Nucleus accumbens (tissue), 56 donors: ENCODE data around the gene CCDC40.
"Not testable (repeated sequence)": the region's sequence is repeated elsewhere in the genome, so short reads cannot be mapped to it uniquely, and the experiment has no call there.

Experiments used
- DNase-seq, 56 donors: peaks; one replicate each; lab custom pipeline; 2025; lab: John Stamatoyannopoulos, UW

CCDC40 gene

GRCh38 chr17:80072410-80072809, 36.0 kb downstream of the CCDC40 start:
- DNase-seq, result no peak

DNA sequence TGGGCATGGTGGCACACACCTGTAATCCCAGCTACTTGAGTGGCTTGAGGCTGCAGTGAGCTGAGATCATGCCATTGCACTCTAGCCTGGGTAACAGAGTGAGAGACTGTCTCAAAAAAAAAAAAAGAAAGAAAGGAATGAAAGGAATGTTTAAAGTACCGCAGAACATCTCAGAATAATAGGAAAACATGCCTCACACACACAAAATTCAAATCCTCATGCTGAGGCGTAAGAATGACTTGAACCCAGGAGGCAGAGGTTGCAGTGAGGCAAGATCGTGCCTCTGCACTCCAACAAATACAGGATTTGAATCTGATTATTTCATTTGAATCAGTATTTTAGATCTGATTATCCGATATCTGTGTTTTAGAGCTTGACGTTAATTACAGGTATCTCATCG, 43.6 kb downstream of the CCDC40 start:
- DNase-seq, result no peak

GRCh38 chr17:80081596-80081995, 45.2 kb downstream of the CCDC40 start:
- no peak for DNase-seq

GRCh38 chr17:80082403-80083135, 46.1 kb downstream of the CCDC40 start:
- DNase-seq, result peak in 33 of 56 donors; percentile 3 to 63 (median 26)

DNA sequence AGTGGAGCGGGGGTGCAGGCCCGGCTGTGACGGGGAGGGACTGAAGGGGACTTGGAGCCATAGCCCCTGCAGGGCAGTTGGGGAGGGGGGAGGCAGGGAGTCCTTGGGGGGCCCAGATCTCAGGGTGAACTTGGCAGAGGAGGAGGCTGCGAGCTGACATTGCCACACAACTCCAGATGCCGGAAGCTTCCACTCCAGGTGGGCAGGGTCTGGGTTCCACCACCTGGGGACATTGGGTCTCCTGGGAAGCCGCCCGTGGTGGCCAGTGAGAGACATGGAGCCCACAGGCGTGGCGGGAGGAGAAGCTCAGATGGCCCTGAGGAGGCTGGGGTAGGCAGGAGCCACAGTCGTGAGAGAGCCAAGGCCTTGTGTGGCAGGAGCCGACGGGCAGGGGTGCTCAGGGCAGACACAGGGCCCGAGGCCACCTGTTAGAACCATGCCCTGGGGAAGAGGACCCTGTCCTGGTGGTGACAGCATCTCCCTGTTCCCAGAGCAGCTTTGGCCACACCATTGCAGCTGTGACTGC, 46.8 kb downstream of the CCDC40 start:
- DNase-seq, result no peak

DNA sequence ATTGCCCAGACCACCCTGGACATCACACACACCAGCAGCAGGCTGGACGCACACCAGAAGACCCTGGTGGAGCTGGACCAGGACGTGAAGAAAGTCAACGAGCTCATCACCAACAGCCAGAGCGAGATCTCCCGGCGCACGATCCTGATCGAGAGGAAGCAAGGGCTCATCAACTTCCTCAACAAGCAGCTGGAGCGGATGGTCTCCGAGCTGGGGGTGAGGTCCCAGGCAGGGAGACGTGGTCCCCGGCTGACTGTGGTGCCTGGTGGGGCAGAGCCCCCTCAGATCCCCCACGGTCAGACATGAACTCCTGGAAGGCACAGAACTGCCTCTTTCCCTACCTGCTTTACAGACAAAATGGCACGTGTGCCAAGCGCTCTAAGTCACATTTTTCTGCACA, 48.3 kb downstream of the CCDC40 start:
- no peak for DNase-seq

DNA sequence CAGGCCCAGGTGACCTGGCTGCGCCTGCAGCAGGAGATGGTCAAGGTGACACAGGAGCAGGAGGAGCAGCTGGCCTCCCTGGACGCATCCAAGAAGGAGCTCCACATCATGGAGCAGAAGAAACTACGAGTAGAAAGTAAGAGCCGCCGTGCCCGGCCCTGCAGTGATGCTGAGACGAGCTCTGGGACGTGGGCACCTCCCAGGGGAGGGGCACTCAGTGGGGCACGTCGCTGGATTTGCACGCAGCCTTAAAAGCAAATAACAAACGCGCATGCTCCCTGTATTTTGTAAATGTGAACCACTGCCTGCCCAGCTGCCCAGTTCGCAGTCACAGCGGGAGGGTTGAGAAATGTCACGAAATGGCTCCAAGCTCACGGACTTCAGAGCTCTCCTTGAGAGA, 49.6 kb downstream of the CCDC40 start:
- DNase-seq, result no peak

GRCh38 chr17:80086616-80087015, 50.2 kb downstream of the CCDC40 start:
- no peak for DNase-seq

- no peak for DNase-seq
Observed at GRCh38 chr17:80087346-80088265, 51.2 kb downstream of the CCDC40 start.

DNA sequence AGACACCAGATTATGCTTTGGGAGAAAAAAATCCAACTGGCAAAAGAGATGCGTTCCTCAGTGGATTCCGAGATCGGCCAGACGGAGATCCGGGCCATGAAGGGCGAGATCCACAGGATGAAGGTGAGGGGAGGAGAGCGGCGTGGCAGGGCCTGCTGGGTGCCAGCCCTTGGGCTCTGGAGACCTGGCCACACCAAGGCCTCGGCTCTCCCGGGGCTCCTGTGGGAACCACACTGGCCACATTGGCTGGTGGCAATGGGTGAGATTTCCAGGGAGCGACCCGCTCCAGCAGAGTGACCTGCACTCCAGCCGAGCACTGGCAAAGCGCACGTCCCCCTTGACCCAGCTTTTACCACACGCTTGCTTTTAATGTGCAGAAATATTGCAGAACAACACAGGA, 53.3 kb downstream of the CCDC40 start:
- DNase-seq, result no peak

GRCh38 chr17:80090164-80090563, 53.7 kb downstream of the CCDC40 start:
- DNase-seq, result not testable (repeated sequence)

- no peak for DNase-seq
Observed at GRCh38 chr17:80091376-80091775, 54.9 kb downstream of the CCDC40 start.

DNA sequence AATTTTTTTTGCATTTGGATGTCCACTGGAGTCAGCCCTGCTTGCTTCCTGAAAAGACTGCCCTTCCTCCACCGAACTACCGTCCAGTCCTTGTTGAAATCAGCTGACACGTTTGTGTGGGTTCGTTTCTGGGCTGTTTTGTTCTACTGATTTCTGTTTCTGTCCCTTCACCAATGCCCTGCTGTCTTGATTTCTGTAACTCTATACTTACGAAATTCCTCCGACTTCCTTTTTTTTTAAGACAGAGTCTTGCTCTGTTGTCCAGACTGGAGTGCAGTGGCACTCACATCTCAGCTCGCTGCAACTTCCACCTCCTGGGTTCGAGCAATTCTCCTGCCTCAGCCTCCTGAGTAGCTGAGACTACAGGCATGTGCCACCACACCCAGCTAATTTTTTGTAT, 56.5 kb downstream of the CCDC40 start:
- DNase-seq, result peak in 1 of 56 donors; percentile 20

GRCh38 chr17:80095038-80095843, 58.8 kb downstream of the CCDC40 start:
- DNase-seq, result no peak

DNA sequence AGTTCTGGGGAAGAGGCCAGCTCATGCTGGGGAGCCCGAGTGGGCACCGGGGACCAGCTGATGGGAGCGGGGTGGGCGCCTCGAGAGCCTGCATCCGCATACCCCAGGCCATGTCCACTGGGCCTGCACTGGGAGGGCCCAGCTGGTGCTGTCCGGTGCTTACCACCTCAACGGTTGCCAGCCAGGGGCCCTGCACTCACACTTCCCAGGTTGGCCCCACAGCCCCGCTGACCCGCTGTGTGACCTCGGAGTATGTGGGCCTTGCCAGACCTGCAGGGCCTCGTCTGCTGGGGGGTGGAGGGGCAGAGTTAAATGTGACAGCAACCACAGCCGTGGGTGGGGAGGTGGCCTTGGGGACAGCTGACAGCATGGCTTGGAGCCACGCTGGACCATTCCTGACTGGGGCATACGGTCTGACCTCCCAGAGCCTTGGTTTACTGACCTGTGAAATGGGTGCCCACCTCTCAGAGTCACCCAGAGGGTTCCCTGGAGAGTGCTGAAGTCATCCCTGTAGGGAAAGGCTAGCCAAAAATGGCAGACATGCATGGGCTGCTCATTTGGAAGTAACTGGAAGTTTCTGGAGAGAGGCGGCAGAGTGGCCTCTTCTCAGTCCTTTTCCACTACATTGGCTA, 59.5 kb downstream of the CCDC40 start:
- DNase-seq, result no peak

DNA sequence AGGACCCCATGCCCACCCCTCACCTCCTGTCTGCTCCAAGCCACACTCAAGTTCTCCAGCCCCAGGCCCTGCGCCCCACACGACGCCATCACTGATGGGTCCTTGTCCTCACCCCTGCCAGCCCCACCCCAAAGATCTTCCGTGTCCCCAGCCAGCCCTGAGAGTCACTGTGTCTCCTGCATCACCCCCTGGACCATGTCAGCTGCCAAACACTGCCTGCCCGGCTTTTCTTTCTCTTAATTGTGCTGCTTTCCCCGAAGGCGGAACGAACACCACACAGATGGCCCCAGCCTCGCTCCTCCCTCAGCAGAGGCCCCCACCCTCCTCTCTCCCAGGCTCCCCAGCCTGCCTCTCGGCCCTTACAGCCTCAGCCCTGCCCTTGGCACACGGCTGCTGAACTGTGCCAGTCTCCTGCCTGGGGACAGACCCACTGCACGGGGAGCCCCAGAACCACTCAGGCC, 60.1 kb downstream of the CCDC40 start:
- DNase-seq, result no peak

DNA sequence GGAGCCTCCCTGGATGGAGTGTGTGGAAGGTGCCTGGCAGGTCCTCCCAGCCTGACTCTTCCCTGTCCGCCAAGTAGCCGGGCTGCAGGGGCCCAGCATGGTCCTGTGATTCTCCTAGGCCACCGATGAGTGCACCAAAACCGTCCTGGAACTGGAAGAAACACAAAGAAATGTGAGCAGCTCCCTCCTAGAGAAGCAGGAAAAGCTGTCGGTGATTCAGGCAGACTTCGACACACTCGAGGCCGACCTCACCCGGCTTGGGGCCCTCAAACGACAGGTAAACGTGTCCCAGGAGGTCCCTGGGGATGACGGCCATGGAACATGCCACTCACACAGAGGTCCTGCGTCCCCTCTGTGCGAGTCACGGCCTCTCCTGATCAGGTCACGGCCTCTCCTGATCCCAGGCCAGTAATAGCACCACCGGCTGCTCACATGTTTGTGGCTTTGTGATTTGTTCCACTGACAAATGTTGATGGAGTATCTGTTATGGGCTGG, 60.7 kb downstream of the CCDC40 start:
- DNase-seq, result no peak

DNA sequence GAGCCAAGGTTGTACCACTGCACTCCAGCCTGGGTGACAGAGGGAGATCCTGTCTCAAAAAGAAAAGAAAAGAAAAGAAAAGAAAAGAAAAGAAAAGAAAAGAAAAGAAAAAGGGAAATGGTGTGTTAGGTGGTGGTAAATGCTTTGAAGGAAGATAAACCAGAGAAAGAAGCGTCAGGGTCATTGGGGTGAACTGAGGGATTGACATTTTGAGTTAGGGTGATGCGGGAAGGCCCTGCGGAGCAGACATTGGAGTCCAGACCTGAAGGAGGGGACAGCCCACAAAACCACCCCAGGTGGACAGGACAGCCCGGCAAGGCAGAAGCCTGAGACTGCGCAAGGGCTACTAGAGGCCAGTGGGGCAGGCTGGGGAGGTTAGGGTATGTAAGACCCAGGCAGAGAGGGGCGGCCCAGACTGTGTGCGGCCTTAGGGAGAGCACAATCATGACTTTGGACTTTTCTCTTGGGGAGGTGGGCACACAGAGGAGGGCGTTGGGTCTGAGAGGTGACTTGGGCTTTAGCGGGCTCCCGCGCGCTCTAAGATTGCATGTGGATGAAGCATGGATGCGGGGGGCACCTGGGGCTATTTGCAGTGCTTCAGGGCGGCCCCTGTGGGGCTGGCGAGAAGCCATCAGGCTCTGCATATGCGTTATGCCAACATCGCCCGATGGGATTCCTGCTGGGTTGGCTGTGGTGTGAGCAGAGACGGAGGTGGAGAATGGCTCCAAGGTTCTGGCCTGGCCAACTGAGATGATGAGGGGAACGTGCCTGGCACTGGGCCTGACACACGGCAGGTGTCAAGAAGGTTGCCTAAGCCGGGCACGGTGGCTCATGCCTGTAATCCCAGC, 61.6 kb downstream of the CCDC40 start:
- DNase-seq, result no peak
